NCI-H774 (cell line): Measurements from ENCODE around the gene CD276.
A peak's percentile ranks its signal among the peaks of the same experiment; 100 is the strongest.
"Not testable (repeated sequence)": the region's sequence is repeated elsewhere in the genome, so short reads cannot be mapped to it uniquely, and the experiment has no call there.

Experiments used
- DNase-seq: peaks from one replicate; lab custom pipeline; 2025; lab: John Stamatoyannopoulos, UW

CD276 gene

DNA sequence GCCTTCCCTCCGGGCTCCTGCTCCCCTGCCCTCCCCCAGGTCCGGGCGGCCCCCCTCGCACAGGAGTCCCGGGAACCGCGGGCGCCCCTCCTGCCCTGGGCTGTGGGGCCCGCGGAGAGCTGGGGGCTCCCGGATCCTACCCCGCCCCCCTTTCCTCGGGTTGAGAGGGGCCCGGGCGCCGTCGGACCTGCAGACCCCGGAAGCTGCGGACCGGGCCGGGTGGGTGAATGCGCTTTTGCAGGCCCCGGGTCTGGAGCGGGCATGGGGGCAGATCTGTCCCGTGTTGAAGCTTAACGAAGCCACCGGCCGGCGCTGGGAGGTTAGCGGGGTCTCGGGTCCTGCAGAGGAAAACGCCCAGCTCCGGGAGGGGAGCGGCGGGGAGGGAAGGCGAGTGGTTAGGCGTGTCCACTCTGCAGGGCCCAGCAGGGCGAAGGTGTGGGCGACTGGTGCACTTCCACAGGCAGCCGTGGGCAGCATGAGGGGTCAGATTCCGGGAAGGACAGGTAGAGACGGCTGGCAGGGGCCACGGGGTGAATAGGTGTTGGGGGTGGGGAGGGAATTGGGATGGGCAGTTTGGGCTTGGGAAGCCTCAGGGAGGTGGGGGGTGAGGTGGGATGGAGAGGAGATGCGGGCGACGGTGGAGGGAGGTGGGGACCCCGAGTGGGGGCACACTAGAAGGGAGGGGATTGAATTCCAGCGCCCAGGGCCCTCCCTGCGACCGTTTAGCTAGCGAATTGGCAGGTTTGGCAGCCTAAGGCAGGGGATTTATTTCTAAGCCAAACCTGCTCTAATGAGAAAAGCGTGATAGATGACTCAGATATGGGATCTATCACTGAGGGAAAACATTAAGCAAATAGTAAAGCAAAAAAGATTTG is 635 bp downstream of the CD276 start:
- DNase-seq: peak; percentile 2

DNA sequence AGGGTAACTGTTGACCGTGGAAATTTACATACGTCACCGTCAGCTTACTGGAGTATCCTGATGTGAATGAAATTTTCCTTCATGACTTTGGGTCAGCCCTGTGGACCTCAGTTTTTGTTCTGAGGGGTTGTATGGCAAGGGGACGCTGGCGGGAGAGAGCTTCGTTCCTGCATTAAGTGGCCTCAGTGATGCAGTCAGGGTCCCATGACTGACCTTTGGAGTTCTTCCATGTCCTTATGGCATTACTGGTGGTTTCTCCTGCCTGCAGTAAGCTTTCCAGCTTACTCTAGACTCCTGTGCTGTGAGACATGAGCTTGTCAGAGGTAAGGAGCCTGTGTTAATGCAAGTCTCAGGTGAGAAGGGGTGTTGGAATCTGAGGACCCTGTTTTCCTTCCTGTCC is 1.8 kb downstream of the CD276 start:
- DNase-seq: no peak

DNA sequence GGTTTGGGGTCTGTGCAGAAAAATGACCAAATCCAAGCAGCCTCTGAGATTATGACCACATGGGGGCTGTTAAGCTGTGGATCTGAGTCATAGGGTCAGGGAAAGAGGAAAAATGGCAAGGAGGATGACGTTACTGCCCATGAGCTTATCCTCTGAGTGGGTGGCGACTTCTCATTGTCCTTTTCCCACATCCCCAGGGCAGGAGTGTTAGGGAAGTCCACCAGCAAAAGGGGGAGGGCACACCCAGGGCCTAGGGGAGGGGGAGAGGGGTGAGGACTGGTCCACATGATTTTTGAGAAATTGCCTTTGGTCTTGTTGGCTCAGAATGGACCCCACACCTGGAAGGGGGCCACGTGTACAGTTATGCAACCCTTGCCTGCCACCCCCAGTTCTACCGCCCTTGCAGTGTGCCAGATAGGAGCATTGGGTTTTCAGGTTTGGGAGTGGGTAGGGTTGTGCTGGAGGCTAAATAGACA is 2.6 kb downstream of the CD276 start:
- no peak for DNase-seq

DNA sequence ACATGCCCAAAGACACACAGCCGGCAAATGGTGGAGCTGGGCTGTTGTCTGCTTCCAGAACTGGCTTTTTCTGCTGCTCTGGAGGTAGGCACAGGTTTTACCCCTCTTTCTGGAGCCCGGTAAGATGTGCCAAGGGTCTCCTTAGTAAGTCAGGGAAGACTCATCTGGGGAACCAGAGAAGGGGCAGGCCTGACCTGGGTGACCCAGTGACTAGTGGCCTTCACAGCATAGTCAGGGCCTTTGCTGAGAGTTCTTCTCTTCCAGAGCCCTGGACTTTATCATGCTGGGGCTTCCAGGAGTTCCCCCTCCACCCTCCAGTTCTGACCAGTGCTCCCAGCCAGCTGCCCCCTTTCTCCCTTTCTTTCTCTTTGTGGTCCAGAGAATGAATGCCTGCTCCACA is 3.2 kb downstream of the CD276 start:
- DNase-seq: no peak

DNA sequence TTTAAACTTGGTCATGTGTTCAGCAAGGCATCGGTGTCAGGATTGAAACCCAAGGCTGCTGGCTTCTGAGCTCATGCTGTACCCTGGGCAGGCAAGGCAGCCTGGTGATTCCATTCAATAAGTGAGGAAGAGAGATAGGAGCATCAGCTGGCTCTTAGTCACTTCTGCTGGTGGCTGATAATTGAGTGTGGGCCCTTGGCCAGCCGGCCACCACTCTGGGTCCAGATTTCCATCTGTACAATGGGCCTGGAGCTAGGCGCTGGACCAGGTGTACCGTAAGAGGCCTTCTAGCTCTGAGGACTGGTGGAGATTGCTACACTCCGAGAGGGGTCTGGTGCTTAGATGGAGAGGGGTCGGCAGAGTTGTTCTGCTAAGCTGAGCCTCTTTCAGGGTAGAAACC is 4.3 kb downstream of the CD276 start:
- no peak for DNase-seq

DNA sequence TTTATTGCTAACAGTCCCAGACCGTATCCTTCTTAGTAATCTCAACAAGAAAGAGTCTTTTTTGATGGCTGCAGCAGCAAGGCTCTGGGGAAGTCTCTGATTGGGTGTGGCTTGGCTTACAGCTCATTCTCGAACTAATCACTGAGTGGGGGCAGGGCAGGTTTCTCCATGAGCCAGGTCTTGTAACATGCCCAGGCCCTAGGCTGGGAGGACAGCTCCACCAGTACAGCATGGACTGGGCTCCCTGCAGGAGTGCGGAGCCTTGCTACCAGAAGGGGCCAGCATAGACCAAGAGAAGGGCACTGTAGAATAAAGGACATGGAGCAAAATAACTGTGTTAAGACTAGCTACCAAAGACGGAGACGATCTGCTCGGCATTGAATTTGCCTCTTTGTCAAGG is 7.2 kb downstream of the CD276 start:
- DNase-seq: no peak

DNA sequence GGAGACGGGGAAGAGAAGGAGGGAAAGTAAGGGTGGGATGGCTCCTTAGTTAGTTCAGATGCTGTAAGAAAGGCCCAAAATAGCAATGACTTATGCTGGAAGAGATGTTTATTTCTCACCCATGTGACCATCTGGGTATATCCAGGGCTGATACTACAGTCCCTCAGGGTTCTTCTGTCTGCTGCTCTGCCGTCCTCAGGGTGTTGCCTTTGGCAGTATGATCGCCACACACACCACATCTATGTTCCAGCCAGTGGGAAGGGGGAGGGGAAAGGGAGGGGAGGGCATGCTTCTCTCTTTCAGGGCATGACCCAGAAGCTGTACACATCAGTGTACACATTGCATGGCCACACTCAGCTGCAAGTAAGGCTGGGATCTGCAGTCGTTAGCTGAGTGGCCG is 10.2 kb downstream of the CD276 start:
- DNase-seq: no peak

DNA sequence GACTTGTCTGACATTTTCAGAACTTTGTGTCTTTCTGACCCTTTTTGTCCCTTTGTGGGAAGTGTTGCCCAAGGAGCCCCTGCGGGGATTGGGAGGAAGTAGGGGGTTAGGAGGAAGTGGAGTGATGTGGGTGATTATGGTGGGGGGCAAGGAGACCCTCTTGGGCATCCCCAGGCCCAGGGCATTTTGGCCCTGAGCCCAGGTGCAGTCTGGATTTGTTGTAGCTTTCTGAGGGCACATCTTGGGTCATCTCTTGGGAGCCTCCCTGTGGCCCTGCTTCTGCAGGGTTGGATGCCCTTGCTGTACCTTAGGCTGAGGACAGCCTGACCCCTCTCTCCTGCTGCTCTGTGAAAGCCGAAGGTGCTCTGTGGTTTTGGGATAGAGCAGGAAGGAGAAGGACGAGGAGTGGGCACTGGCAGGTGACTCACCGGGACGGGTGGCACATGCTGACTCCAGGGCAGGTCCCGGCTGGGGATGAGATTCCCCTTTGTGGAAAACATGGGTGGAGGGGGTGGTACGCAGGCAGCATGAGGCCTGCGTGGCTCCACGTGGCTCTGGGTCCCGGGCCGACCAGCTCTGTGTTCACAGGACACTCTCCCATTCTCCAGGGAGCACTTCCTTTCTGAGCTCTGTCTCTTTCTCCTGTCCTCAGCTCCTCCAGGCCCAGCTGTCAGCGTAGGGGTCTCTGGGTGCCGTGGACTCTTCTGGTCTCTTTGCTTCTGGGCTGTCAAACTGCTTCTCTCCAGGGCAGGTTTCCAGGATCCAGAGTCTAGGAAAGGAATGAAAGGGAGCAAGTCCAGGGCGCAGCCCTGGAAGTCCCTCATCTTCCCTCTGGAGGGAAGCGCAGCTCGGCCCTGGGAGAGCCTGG is 11.8 kb downstream of the CD276 start:
- no peak for DNase-seq

DNA sequence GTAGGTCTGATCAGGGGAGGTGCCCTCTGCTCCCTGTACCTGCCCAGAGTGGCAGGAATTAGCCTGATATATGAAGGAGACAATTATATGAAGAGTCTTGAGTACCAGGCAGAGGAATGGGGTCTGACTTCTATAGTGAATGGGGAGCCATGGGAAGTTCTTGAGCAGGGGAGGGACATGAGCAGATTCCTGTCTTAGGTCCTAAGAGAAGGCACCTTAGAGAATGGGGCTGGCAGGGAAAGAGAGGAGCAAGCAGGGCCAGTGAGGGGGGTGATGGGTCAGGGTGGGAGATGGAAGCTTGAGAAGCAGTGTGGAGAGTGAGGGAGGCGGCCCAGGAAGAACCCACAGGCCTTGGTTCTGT is 12.4 kb downstream of the CD276 start:
- no peak for DNase-seq

DNA sequence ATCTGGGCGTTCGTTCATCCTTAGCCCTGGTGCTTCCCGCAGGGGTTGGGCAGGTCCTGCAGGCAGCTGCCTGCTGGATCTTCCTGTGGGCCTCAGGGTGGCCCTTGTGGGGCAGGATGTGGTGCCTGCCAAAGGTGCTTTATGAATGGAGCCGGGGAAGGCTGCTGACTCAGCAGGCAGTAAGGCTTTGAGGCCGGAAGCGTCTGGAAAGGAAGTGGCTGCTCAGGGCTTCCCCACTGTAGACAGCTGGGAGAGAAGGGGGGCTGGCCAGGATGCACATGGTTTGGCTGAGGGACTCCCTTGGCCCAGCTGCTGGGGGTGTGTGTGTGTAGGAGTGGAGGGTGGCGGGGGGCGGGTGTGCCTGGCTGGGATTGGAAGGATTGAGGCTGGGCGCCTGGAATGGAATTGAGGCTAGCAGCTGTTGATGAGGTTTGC is 12.9 kb downstream of the CD276 start:
- no peak for DNase-seq

DNA sequence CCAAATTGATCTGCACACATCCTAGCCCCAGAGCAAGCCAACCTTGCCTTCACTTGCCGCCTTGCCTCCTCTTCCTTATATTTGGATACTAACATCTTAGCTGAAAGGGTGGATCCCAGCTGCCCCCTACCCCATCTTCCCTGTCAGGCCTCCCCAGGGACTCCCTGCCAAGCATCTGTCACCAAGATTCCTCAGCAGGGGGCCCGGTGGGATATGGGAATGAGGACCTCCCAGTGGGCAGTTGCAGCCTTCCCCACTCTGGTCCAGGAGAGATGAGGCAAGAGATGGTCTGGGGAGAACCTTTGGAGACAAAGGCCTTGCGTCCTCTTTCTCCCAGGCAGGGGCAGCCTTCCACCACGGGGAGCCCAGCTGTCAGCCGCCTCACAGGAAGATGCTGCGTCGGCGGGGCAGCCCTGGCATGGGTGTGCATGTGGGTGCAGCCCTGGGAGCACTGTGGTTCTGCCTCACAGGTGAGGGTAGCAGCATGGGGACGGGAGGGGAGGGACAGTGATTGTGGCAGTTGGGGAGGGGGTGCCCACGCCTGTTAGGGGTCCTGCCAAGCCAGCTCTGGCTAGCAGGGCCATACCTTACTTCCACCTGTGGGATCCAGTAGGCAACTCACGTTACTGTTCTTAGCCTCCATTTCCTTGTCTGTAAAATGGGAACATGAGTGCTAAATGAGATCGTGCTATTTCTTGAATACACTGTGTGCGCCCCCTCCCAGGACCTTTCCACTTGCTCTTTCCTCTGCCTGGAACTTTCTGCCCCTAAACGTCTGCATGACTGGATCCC is 15.3 kb downstream of the CD276 start:
- no peak for DNase-seq

DNA sequence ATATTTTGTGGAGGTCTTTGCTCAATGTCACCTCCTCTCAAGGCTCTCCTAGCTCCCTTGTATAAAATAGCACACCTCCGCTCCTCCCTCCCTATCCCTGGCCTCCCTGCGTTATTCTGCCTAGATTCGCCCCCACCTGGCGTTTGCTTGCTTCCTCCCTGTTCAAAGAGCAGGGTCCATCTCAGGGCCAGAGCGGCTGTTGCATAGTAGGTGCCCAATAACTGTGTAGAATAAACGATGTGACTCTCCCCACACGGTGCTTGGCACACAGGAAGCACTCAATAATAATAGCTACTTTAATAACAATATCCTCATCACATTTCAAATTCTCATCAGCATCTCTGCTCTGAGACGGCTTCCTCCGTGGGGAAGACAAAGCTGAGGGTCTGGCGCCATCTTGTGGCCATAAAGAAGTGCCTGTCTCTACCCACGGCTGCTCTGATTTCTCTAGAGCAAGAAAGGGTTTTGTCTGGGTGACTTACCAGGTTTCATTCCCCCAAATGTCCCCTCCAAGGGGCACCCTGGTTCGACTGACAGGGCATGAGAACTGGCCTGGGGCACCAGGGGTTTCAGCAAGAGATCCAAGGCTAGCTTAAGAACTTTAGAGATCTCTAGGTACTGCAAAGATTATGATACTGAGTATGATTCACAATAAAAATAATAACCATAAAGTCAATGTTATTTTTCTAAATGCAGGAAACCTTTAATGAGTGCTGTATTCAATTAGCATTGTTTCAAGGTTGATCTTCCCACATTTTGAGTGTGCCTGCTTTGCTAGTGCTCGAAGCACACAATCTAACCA is 16.1 kb downstream of the CD276 start:
- DNase-seq: peak; percentile 61

DNA sequence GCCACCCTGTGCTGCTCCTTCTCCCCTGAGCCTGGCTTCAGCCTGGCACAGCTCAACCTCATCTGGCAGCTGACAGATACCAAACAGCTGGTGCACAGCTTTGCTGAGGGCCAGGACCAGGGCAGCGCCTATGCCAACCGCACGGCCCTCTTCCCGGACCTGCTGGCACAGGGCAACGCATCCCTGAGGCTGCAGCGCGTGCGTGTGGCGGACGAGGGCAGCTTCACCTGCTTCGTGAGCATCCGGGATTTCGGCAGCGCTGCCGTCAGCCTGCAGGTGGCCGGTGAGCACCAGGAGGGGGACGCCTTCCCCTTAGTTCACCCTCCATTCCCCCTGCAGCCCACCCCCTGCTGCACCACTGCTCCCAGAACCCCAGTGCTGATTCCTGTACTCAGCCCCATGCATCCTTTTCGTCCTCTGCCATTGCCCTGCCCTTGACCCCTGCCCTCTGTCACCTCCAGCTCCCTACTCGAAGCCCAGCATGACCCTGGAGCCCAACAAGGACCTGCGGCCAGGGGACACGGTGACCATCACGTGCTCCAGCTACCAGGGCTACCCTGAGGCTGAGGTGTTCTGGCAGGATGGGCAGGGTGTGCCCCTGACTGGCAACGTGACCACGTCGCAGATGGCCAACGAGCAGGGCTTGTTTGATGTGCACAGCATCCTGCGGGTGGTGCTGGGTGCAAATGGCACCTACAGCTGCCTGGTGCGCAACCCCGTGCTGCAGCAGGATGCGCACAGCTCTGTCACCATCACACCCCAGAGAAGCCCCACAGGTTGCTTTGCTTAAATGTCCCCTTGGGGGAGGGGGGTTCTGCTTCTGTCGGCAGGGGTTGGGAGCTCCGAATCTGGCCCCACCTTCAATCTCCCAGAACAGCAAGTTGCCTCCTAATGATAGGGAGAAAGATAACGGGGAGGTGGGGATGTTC is 18.4 kb downstream of the CD276 start:
- DNase-seq: not testable (repeated sequence)

DNA sequence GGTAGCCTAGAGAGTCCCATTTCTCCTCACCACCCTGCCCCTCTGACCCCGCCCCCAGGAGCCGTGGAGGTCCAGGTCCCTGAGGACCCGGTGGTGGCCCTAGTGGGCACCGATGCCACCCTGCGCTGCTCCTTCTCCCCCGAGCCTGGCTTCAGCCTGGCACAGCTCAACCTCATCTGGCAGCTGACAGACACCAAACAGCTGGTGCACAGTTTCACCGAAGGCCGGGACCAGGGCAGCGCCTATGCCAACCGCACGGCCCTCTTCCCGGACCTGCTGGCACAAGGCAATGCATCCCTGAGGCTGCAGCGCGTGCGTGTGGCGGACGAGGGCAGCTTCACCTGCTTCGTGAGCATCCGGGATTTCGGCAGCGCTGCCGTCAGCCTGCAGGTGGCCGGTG is 19.4 kb downstream of the CD276 start:
- not testable (repeated sequence) for DNase-seq

DNA sequence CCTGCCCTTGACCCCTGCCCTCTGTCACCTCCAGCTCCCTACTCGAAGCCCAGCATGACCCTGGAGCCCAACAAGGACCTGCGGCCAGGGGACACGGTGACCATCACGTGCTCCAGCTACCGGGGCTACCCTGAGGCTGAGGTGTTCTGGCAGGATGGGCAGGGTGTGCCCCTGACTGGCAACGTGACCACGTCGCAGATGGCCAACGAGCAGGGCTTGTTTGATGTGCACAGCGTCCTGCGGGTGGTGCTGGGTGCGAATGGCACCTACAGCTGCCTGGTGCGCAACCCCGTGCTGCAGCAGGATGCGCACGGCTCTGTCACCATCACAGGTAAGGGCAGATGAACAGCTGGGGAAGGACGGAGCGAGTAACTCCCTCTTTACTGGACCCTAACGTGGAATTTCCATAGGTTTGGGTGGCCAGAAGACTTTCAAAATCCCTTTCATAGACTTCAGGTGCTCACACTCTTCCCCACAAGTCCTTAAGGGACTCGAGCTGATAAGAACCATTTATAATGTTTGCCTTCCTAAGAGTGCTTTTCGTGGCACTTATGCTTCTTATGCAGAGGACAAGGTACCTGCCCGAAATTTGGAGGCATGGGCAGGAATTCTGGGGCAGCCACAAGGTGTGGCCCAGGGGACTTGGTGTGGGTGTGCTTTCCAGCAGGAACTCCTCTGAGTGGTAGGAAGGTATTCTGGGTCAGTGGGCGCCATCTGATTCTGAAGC is 20.1 kb downstream of the CD276 start:
- not testable (repeated sequence) for DNase-seq

DNA sequence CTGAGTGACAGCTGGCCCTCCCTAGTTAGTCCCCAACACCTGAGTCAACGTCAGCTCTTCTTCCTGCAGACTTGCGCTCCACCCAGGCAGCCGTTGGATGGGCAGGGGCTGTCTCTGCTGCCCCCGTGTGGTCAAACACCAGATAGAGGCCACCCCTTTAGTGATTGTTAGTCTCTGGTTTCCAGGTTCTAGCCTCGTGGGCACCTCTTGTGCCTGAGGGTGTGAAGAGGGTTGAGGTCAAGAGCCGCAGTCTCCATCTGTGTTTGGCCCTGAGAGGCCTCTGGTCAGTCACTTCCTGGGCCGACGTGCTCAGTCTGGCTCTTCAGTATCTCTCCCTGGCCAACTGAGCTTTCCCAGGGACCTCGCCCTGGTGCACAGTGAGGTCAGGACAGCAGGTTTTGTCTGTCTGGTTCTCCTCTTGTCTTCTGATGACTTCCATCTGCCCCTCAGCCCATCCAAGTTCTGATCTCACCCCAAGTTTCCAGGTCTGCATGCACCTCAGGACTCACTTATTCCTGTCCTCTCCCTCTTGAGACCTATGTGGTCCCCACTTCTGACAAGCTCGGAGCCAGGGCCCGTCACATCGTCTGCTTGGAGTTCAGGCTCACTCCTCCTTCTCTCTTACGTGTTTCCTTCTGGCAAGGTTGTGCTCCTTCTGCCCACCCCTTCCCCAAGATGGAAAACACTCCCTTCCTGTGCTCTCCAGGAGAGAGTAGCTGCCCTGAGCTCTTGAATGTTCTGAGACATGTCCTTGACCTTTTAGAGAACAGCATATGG is 20.9 kb downstream of the CD276 start:
- DNase-seq: peak; percentile 8

DNA sequence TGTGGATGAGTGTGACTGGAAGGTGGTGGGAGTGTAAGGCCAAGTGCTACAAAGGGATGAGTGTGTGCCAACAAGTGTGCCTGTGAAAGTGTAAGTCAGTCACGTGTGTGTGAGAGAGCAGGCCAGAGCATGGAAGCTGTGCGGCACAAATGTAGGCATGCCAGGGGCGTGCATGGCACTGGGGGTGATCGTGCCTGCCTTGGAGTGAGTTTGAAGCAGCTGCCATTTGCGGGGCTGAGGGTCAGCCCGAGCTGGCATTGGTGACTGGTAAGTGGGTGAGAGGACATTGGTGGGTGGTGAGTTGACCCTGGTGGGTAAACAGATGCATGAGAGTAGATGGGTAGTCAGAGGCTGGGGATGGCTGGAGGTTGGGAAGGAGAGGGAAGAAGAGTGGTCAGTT is 24.5 kb downstream of the CD276 start:
- no peak for DNase-seq

DNA sequence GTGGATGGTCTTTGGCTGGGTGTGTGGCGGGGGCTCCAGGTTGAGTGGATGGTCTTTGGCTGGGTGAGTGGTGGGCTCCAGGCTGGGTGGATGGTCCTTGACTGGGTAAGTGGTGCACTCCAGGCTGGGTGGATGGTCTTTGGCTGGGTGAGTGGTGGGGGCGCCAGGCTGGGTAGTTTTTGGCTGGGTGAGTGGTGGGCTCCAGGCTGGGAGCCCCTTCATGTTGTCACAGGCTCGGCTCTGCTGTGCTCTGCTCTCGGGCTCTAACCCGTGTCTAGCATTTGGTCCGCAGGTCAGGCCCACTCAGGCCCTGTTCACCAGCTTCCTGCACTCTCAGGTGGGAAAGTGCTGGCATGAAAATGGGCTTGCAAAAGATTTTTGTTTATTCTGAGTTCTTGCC is 25.1 kb downstream of the CD276 start:
- DNase-seq: no peak

DNA sequence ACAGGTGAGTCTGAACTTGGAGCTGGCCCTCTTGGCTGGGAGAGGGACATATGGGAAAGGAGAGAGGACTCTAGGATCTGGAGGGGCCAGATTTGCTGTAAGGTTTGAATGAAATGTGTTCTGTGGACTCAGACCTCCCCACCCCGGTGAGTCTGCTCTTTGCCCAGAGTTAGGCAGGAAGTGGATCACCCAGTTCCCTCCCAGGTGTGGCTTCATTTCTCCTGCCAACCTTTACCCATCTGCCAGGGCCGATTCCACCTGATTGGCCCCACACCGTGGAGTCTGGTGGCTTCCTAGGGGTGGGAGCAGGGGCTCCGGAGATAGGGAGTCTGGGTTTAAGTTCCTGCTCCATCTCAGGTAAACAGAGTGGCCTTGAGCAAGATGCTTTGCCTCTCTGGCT is 25.5 kb downstream of the CD276 start:
- no peak for DNase-seq
